ENCODE measurements around the gene ACSM2A. TPM values are rescaled to one million over a fixed set of nuclear protein-coding genes. Genes with fewer than 3 reads are reported as not detected.
"Not testable (repeated sequence)": the region's sequence is repeated elsewhere in the genome, so short reads cannot be mapped to it uniquely, and the experiment has no call there.

ACSM2A gene
- 1,000 to 10,000 TPM in 1 of 2 donors, 10 to 100 TPM in 1; 30.1 to 1,049 TPM for total RNA-seq
- polyA plus RNA-seq: 100 to 1,000 TPM; 177 to 607 TPM

- Histone ChIP-seq H3K9ac (ENCODE audit: low read depth in 1 of 2, low read length in 2 of 2) (peak within 1 kb of the TSS in 1 of 2 donors; percentile 91), H3K4me3 (ENCODE audit: low read depth in 1 of 3, low read length in 3 of 3) (peak within 1 kb of the TSS; percentile 46 to 79 (median 67)), H3K27ac (ENCODE audit: low read depth in 1 of 2, low read length in 2 of 2) (peak within 1 kb of the TSS; percentile 66 to 67)
- DNase-seq (ENCODE audit: low spot score); H3K4me1 ChIP-seq (ENCODE audit: control insufficient read depth in 4 of 4, insufficient read depth in 4 of 4, low read length in 3 of 4); H3K9me3 ChIP-seq (ENCODE audit: control insufficient read depth in 4 of 4, low read length in 3 of 4); H3K27me3 ChIP-seq (ENCODE audit: control insufficient read depth in 4 of 4, insufficient read depth in 4 of 4, low read length in 3 of 4); H3K36me3 ChIP-seq (ENCODE audit: control insufficient read depth in 4 of 4, insufficient read depth in 3 of 4, low read depth in 1 of 4, low read length in 3 of 4): not testable (repeated sequence)
- TF ChIP-seq HNF4A (conservative IDR thresholded peaks at IDR 0.05) (peak in 1 of 2 donors; percentile 12), REST (IDR thresholded peaks at IDR 0.05) (peak; percentile 64), RXRA (IDR thresholded peaks at IDR 0.05) (peak in 1 of 2 donors; percentile 23), TAF1 (conservative IDR thresholded peaks at IDR 0.05) (peak; percentile 89)
- WGBS: 29% methylated on average over 1 of the region's 1 CpG
Observed at GRCh38 chr16:20451364-20451763, at the start of gene ACSM2A. ACSM2A (plus strand) TSS chr16:20451521; CDS start chr16:20460115, 8,594 bp downstream.

GRCh38 chr16:20402651-20403050, 48.7 kb upstream of the ACSM2A start:
- no peak overlapping the region for H3K4me3 ChIP-seq (ENCODE audit: low read depth in 1 of 3, low read length in 3 of 3)
- no peak for TF ChIP-seq FOXA1 (IDR thresholded peaks at IDR 0.05)
- no peak for TF ChIP-seq HNF4G (IDR thresholded peaks at IDR 0.05)
- no peak for TF ChIP-seq TAF1 (conservative IDR thresholded peaks at IDR 0.05)
- no peak for TF ChIP-seq NR2F2 (IDR thresholded peaks at IDR 0.05)
- no peak for TF ChIP-seq REST (IDR thresholded peaks at IDR 0.05)
- TF ChIP-seq CTCF (IDR thresholded peaks at IDR 0.05; ENCODE audit: low read depth, low read length, missing input control): no peak
- TF ChIP-seq RXRA (IDR thresholded peaks at IDR 0.05): no peak
- TF ChIP-seq JUND (IDR thresholded peaks at IDR 0.05): no peak
- TF ChIP-seq HNF4A (conservative IDR thresholded peaks at IDR 0.05): no peak
- TF ChIP-seq GABPA (IDR thresholded peaks at IDR 0.05 in 1 of 2, conservative IDR thresholded peaks at IDR 0.05 in 1 of 2): no peak
- DNase-seq (ENCODE audit: low spot score): no peak
- no peak overlapping the region for H3K9ac ChIP-seq (ENCODE audit: low read depth in 1 of 2, low read length in 2 of 2)
- no peaks in the 10 kb centered on the region for H3K36me3 ChIP-seq (ENCODE audit: control insufficient read depth in 4 of 4, insufficient read depth in 3 of 4, low read depth in 1 of 4, low read length in 3 of 4)
- H3K27me3 ChIP-seq (ENCODE audit: control insufficient read depth in 4 of 4, insufficient read depth in 4 of 4, low read length in 3 of 4): no peaks in the 10 kb centered on the region
- no peak overlapping the region for H3K27ac ChIP-seq (ENCODE audit: low read depth in 1 of 2, low read length in 2 of 2)
- WGBS: 94% methylated on average over 2 of the region's 2 CpGs
- H3K4me1 ChIP-seq (ENCODE audit: control insufficient read depth in 4 of 4, insufficient read depth in 4 of 4, low read length in 3 of 4): no peaks in the 10 kb centered on the region
- H3K9me3 ChIP-seq (ENCODE audit: control insufficient read depth in 4 of 4, low read length in 3 of 4): no peaks in the 10 kb centered on the region

All from liver (tissue), 9 donors.